HG03280 (cell line): ENCODE measurements around the gene BABAM2.
"Not testable (repeated sequence)": the region's sequence is repeated elsewhere in the genome, so short reads cannot be mapped to it uniquely, and the experiment has no call there.

ENCODE experiments used
- ATAC-seq: cut with Tn5 transposase; IDR thresholded peaks from one replicate; pipeline ENCODE4 v1.9.1; 2021; ENCODE audit warnings: mild to moderate bottlenecking, moderate library complexity; ENCODE audit not compliant: unreplicated experiment

The BABAM2 gene

DNA sequence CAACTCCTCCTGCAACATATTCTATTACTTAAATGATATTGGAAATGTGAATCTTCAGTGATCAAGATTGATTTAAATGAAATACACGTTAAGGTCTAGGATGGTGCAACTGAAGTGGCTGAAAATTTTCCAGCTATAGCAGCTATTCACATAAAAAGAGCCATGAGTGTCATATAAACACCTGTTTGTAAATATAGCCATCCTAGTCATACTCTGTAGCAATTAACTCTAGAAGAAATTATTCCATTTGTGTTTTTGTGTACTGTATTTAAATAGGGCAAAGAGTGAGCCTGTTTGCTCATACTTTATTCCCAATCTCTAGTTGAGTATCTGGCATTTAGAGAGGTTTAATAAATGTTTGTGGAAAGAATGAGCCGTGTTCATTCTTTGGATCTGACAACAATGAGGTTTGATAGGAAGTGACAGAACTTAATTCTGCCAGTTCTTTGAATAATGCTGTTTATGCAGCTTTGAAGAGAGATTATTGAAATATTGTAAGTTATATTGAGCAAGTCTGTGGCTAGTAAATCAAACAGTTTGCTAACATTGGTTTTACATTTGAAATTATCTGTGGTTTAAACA is 49.7 kb downstream of the BABAM2 start:
- no peak for ATAC-seq

GRCh38 chr2:27940982-27941381 is 50.5 kb downstream of the BABAM2 start:
- ATAC-seq: no peak

GRCh38 chr2:27942612-27943547 is 52.4 kb downstream of the BABAM2 start:
- no peak for ATAC-seq

GRCh38 chr2:27946530-27947060 is 56.1 kb downstream of the BABAM2 start:
- no peak for ATAC-seq

DNA sequence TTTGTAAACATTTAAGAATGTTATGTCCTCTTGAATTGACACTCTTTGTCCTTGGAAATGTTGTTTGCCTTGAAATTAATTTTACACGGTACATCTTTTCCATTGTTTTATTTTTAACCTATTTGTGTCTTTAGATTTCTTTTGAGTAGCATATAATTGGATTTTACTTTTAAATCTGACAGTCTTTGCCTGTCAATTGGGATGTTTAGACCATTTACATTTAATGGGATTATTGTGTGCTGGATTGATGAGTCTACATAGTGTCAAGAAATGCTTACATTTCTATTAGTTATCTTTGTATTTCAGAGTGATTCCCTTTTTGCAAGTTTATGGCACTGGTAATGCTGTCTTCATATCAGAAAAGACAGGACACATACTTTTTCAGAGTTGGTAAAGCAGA is 61.5 kb downstream of the BABAM2 start:
- no peak for ATAC-seq

DNA sequence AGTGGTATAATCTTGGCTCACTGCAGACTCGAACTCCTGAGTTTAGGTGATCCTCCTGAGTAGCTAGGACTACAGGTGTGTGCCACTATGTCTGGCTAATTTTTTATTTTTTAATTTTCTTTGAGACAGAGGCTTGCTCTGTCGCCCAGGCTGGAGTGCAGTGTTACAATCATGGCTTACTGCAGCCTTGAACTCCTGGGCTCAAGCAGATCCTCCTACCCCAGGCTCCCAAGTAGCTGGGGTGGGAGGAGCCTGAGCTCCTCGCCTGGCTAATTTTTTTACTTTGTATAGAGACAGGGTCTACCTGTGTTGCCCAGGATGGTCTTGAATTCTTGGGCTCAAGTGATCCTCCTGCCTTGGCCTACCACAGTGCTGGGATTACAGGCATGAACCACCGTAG is 62.5 kb downstream of the BABAM2 start:
- no peak for ATAC-seq

- no peak for ATAC-seq
These were observed 63.7 kb downstream of the BABAM2 start for GRCh38 chr2:27954221-27954673.

DNA sequence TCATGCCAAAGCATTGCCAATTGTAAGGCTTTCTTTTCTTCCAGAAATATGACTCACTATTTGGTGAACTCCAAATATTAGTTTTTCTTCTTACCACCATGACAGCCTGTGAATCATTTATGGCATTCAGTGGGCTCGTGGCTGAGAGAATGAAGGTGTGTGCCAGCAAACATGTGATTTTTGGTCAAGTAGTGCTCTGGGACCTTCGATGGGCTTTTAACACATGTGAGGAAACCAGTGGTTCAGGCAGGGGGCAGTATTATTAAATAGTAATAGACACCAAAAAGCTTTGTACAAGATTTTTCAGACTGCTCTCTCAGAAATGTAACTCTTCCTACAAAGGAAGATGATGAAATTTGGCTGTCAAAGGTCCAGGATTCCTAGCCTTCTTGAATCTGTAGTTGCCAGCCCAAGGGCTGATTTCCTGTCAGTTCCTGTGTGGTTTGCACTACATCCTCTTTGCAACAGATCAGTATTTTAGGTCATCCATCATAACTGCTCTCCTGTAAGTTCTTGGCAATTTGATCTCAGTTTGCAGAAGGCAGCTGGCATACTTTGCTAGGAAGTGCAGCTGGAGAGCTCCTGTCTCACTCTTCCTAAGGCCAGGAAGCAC is 64.3 kb downstream of the BABAM2 start:
- no peak for ATAC-seq

- ATAC-seq: no peak
These were observed 65.0 kb downstream of the BABAM2 start for GRCh38 chr2:27955384-27956161.

GRCh38 chr2:27956888-27957287 is 66.4 kb downstream of the BABAM2 start:
- no peak for ATAC-seq

- no peak for ATAC-seq
These were observed 68.3 kb downstream of the BABAM2 start for GRCh38 chr2:27958711-27959378.

DNA sequence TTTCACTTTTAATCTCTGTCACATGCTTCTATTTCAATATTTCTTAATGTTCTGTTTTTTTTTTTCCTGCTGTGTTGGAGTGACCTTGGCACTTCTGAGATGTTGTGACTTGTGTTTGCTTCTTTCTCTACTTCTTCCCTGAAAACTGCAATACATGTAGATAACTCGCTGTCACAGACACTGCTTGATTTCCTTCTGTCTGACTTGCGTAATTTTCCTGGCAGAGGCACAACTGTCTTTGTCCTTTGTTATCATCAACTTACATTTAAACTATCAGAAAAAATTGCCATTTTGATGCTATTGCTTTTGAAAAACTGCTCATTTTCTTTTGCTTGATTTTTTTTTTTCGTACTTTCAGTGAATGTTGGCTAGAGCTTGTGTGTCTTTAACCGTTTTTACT is 69.0 kb downstream of the BABAM2 start:
- no peak for ATAC-seq

DNA sequence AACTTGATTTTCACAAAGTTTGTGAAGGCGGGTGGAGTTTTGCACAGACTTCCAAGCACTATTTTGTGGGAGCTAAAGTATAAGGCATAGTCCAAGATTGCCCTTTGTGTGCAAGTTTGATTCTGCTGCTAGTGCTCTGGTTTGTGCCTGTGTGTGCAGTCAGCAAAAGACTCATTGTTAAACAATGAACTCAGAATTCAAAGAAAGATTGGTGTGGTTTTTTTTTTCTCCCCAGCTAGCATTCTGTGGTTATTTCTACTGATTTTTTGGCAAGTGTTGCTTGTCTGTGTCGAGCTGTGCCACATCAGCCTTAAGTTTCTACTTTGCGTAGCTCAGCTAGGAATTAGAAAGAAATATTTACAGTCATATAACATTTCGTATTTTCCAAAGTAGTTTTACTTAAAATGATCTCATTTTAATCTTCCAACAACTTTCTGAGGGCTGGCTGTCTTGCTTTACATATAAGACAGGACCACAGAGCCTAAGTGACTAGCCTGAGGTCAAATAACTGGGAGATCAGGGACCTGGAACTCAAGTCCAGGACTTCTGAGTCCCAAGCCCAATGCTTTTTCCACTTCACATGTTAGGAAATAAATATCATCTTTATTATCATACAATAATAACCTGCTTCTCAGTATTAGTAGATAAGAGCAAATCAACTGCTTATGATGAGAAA is 69.8 kb downstream of the BABAM2 start:
- ATAC-seq: no peak

GRCh38 chr2:27962006-27962405 is 71.5 kb downstream of the BABAM2 start:
- no peak for ATAC-seq

DNA sequence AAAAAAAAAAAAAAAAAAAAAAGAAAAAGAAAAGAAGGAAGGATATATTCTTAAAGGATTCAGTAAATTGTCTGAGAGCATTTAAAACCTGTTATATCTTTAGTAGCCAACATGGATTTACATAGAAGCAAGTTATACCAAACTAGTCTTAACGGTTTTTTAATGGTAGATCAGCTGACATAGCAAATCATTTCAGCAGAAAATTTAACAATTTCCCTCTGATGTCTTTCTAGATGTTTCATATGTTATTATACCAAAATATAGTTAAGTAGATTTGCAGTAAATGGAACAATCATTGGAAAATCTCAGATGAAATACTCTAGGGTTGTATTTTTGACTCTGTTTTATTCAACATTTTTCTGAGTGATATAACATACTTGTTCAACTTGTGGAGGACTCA is 72.9 kb downstream of the BABAM2 start:
- ATAC-seq: no peak

GRCh38 chr2:27964067-27964466 is 73.5 kb downstream of the BABAM2 start:
- no peak for ATAC-seq

GRCh38 chr2:27965841-27966240 is 75.3 kb downstream of the BABAM2 start:
- ATAC-seq: no peak

DNA sequence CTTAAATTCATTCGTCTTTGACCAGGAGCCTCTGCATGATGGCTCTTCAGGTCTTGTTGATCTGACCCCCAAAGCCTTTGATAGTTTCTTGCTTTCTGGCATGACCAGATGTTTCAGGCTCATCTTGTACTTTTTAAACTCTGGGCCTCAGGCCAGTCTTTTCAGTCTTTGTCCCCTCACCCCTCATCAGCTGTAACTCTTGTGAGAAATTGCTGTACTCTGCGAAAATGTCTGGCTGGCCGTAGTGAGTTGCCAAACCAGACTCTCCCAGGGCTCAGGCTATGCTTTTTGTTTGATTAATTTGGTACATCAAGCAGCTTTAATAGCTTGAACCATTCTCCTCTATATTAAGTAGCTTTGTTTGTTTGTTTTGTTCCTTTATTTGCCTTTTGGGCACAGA is 75.9 kb downstream of the BABAM2 start:
- no peak for ATAC-seq

DNA sequence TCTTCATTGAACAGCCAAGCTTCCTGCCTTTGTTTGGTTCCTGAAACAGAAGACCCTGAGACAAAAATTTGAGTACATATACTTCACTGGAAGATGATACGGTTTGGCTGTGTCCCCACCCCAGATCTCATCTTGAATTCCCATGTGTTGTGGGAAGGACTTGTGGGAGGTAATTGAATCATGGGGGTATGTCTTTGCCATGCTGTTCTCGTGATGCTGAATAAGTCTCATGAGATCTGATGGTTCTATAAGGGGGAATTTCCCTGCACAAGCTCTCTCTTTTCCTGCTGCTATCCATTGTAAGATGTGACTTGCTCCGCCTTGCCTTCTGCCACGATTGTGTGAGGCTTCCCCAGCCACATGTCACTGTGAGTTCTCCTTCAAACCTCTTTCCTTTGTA is 76.5 kb downstream of the BABAM2 start:
- no peak for ATAC-seq

GRCh38 chr2:27968045-27968444 is 77.5 kb downstream of the BABAM2 start:
- not testable (repeated sequence) for ATAC-seq
